Activated CD8-positive, alpha-beta memory T cell treated with anti-CD3 and anti-CD28 coated beads, Interleukin-2, amount 50 U/mL, for 4 hours (primary cell): Measurements from ENCODE around the gene ZMPSTE24.
"Not testable (repeated sequence)": the region's sequence is repeated elsewhere in the genome, so short reads cannot be mapped to it uniquely, and the experiment has no call there.

Experiments
- DNase-seq: peaks from one replicate; pipeline ENCODE4 v3.0.0-alpha.2; 2020

The ZMPSTE24 gene

DNA sequence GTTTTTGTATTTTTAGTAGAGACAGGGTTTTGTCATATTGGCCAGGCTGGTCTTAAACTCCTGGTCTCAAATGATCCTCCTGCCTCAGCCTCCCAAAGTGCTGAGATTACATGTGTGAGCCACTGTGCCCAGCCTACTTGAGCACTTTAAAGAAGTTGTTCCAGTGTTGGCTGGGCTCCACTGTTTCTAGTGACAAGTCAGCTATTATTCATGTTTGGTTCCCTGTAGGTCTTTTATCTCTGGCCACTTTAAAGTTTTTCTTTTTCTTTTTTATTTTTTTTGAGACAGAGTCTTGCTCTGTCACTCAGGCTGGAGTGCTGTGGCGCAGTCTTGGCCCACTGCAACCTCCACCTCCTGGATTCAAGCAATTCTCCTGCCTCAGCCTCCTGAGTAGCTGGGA is 73.4 kb downstream of the ZMPSTE24 start:
- not testable (repeated sequence) for DNase-seq

DNA sequence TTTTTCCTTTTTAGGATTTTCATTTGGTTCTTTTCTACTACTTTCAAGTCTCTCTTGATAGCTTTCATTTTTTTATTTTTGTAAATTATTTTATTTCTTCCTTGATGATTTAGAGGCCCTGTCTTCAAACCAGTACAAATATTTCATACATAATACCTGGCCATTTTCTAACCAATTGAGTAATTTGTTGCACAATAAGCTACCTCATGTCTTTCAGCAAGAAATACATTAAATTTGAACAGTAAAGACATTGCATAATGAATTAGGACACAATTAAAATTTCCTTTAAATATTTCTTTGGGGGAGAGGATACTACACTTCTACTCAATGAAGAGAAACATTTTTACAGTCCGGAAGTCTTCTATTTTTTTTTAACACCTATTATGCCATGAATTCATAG is 74.7 kb downstream of the ZMPSTE24 start:
- no peak for DNase-seq

DNA sequence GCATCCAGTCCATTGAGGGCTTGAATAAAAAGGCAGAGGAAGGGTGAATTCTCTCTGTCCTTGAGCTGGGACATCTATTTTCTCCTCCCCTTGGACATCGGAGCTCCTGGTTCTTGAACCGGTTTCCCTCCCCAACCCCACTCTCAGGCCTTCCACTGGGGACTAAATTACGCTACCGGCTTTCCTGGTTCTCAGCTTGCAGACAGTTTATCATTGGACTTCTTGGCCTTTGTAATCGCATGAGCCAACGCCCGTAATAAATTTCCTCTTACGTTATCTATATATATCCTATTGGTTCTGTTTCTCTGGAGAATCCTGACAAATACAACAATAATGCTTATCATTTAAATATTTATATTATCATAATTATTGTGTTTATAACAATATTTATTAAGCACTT is 79.4 kb downstream of the ZMPSTE24 start:
- DNase-seq: no peak

DNA sequence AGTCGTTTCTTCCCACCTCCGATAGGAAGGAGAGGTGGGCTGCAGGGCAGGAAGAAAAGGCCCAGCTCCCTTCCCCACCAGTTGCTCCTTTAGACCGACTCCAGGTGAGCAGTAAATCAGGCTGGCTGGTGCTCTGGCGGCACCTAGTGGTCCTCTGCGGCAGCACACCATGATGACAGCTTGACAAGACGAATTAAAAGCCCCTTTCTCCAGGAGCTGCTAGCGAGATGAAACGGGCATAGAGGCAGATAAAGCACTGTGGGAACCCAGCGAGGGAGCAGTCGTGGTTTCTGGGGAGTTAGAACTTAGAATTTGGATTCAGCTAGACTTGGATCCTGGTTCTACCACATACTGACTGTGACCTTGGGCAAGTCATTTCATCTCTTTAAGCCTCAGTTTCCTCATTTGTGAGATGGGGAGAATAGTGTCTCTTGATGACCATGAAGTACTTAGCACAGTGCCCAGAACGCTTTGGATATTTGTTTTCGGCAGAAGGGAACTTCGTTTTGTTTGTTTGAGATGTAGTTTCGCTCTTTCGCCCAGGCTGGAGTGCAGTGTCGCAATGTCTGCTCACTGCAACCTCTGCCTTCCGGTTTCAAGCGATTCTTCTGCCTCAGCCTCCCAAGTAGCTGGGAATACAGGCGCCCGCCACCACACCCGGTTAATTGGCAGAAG is 80.8 kb downstream of the ZMPSTE24 start:
- DNase-seq: peak; percentile 94

DNA sequence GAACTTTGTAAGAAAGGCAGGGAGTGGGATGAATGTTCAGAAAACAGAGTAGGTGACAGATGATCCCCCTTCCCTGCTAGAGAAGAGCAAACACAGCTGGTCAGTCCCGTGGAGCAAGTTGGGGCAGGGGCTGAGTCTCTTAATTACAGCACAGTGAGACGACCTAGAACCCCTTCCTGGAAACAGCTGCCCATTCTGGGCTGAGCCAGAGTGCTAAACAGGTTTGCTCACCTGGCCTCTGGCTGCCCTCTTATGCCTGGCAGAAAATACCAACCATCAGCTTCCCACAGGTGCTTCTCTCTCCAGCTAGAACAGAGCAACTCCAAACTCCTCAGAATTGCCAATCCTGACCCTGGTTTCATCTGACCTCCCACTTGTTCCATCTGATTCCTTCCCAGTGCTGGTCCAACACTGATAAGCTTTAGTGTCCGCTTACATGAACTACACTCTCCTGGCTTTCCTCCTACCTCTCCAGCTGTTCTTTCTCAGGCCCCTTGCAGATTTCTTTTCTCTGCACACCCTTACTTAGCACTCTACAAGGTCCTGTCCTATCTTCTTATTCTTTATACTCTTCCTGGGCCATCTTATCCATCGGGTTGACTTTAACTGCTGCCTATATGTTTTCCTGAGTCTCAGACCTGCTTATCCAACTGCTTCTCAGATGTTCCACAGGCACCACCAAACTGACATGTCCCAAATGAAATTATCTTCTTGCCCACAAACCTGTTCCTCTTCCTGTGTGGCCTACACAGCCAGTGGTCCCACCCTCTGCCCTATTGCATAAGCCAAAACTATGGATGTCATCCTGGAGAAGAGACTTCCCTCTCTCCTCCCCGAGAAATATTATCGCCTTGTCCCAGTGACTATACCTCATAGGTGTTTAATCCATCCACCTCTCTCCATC is 81.6 kb downstream of the ZMPSTE24 start:
- DNase-seq: no peak

DNA sequence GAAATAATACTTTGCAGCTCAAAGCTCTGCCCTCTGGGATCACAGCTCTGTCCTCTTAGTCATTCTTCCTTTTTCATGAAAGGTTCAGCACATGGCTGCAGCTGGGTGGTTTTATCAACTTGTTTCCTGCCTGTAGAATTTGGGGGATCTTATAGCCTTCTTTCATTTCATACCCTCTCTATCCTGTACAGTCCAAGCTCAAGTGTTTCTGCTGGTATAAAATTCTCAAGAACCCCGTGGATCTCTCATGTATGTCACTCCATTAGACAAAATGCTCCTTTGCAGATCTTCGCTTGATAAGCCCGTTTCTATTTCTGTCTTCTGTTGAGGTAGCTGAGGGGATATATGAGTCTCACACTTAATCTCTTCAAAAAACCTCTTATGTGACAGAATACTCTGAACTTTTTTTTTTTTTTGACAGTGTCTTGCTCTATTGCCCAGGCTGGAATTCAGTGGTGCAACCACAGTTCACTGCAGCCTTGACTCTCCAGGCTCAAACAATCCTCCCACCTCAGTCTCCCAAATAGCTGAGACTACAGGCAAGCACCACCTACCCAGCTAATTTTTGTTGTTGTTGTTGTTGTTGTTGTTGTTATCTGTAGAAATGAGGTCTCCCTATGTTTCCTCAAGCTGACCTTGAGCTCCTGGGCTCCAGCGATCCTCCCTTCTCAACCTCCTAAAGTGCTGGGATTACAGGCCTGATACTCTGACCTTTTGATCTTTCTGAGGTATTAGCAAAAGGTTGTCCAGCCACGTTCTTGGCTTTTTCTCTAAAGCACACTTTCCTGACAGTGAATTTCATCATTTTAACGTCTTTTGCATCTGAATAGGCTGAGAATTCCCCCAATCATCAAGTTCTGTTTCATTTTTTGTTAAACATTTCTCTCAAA is 83.7 kb downstream of the ZMPSTE24 start:
- DNase-seq: no peak

DNA sequence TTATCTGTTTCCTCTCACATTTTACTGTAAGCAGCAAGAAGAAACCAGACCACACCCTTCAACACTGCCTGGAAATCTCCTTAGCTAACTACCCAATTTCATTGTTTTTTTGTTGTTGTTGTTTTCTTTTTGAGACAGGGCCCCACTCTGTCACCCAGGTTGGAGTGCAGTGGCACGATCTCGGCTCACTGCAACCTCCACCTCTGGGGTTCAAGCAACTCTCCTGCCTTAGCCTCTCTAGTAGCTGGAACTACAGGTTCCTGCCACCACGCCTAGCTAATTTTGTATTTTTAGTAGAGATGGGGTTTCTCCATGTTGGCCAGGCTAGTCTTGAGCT is 84.3 kb downstream of the ZMPSTE24 start:
- DNase-seq: not testable (repeated sequence)
